Cortex of kidney (tissue), 1 donor: ENCODE data around the gene CCDC178.

ENCODE experiments used
- DNase-seq: peaks from one replicate; lab custom pipeline; 2025; lab: John Stamatoyannopoulos, UW

Gene CCDC178

DNA sequence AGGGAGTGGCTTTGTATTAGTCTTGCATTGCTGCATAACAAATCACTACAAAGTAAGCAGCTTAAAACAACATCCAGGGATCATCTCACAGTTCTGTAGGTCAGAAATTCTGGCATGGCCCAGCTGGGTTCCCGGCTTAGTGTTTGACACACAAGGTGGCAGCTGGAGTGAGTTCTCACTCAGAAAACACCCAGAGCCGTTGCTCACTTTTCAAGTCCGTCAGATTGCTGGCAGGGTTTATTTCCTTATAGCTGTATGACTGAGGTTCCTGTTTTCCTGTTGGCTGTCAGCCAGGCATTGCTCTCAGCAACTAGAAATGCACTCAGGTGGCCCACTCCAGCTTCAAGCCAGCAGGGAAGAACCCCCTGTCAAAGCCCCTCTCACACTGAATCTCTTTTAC is 324.1 kb downstream of the CCDC178 start:
- no peak for DNase-seq

- no peak for DNase-seq
Measured at GRCh38 chr18:33115917-33116316, 324.6 kb downstream of the CCDC178 start.

GRCh38 chr18:33115476-33115875 is 325.0 kb downstream of the CCDC178 start:
- no peak for DNase-seq

DNA sequence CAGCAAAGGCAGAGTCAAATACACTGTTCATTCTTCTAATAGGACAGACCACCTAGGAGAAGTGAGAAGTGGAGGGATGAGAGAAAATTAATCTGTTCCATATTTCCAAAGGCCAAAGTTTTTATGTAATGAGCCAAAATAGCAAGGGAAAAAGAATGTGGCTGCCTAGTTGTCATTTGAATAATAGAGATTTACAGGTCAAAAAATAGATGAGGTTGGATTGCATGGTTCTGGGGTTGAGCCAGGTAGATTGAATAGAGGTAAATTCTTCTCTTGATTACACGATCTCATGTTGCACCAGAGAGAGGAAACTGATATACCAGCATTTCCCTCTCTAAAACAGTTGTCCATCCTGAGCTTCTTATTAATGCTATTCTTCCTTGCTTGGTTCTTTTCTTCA is 325.8 kb downstream of the CCDC178 start:
- no peak for DNase-seq

DNA sequence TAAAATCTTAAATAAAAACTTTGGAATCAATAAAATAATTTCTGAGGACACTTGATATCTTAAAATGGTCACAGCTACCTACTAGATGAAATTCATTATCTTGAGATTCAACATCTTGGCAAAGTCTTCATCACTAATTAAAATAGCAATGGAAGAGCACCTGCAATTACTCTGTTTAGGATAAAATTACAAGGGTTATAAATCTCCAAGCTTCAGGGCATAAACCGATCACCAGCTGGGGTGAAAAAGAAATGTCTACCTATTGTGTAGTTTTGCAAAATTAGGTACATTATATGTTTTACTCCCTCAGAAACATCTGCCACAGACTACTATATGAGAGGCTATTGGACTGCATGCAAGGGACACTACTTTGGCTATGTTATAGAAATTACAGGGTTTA is 327.1 kb downstream of the CCDC178 start:
- no peak for DNase-seq

- DNase-seq: no peak
Measured at GRCh38 chr18:33107511-33107910, 333.0 kb downstream of the CCDC178 start.

- DNase-seq: no peak
Measured at GRCh38 chr18:33101316-33101715, 339.2 kb downstream of the CCDC178 start.

- no peak for DNase-seq
Measured at GRCh38 chr18:33099626-33100025, 340.9 kb downstream of the CCDC178 start.

DNA sequence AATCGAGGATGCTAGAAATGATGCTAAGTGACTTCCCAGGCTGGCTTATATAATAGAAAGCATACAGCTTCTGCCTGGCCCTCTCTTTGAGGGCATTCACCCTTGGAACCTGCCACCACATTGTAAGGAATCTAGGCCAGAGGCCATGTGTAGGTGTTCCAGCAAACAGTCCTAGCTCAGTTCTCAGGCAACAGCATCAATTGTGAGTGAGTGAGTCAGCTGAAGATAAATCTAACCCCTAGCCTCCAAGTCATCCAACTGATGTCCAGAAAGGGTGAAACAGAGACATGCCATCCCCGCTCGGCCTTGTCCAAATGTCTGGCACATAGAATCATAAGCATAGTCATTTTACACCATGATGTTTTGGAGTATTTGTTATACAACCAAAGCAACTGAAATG is 343.4 kb downstream of the CCDC178 start:
- no peak for DNase-seq

DNA sequence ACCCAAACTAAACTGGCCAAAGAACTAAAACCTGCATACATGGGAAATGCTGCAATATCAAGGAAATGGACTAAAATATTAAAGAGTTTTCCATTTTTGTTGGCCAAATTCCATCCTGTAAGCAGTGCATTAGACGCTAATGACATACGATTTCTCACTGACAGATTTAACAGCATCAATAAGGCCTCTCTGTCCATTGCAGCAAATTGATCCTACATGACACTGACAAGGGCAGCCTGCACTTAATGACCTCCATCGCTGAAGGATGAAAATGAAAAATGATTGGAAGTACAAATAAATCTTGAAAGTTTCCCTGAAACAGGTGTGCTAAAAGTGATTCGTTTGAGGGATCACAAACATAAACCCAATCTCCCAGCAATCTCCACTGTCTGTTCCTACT is 350.1 kb downstream of the CCDC178 start:
- DNase-seq: no peak

DNA sequence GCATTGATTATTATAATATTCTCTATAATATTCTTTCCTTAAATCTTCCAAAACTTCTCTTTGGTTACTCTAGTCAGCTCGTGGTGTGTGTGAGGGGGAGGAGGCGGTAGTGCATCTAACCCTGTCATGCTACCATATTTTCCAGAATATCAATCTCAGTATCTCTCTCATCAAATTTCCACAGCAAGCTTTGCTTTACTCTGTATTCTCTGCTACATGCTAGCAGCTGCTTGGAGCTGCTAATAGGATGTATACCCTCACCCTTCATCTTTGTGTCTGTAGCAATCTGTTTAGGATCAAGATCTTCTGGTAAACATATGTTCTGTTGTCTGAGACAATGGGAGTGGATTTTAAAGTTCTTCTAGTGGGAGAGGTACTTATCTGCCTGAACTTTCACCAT is 363.9 kb downstream of the CCDC178 start:
- no peak for DNase-seq

DNA sequence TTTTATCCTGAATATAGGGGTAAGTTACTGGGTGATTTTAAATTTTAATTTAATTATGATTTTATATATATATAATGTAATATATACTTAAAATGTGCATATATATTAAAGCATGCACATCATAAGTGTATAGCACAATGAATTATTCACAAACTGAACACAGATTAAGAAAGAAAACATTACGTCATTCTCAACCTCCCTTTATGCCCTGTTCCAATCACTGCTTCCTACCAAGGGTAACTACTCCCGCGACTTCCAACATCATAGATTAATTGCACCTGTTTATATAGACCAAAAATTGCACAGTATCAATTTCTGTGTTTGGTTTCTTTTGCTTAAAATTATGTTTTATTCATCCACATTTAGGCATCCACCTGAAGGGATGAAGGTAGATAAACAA is 366.4 kb downstream of the CCDC178 start:
- DNase-seq: no peak

DNA sequence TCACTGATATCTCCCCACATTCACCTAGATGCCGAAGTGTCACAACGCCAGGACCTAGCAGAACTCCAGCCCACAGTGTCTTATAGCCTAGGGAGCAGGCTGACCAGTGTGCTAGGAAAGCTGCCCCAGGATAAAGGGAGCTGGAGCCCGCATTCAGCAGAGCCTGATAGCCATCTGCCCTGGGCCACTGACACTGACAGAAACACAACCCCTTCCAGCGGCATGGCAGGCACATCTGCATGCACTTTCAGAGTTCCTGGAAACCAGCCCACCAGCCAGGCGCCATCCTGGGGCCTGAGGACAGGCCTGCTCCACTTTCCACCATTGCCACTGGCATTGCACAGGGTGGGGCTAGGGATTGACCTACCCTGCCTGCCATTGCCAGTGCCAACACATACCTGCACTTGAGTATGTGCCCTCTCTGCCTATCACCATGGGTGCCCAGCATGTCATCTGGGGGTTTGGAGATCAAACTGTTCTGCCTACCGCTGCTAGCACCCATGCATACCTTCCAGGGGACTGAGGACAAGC is 377.6 kb downstream of the CCDC178 start:
- DNase-seq: no peak

DNA sequence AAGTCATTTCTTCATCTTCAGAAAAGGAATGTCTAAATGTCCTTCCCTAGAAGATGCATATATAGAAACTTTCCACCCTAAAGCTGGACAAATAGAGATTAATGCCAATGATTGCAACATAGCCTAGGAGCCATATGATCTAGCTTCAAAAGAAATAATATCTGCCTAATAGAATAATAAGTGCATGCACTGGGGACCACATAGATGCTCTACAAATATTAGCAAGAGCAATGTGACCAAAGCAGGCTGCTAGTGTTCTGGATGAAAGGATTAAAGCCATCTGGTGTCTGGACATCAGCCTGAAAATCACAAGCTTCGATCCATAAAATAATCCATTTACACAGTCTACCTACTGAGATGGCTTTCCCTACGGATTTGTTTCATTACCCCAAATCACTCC is 387.6 kb downstream of the CCDC178 start:
- DNase-seq: no peak

DNA sequence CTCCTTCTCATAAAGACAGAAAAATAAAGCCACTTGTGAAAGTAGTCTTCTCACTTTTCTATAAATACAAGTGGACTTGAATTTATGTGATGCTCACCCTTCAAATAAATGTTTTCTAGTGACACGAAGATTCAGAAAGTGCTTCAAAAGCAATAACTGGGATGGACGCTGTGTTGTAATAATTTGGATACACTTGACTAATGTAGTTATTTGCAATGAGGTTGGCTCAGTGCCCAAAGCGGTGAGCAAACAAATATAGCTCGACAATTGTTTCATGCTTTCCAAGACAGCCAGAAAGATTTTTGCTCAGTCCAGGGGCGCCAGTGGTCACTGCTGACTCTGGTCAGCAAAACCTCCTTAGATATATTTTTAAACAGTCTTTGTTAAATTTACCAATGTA is 389.1 kb downstream of the CCDC178 start:
- DNase-seq: no peak

DNA sequence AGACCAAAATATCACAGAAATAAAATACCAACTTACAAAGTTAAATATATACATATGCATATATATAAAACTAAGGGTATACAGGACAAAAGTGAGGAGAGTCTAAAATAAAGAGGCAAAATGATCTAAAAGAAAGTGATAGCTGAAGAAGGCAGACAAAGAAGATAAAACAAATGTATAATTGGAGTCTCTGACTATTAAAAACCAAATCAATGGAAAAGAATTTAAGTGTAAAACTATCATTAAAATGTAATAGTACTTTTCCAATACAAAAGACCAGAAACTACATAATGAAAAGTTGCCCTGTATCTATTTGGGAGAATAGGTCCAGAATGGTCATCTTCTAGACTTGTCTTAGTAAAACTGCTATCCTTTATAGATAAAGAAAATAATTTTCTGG is 400.3 kb downstream of the CCDC178 start:
- no peak for DNase-seq

GRCh38 chr18:33034945-33035344 is 405.6 kb downstream of the CCDC178 start:
- no peak for DNase-seq

- no peak for DNase-seq
Measured at GRCh38 chr18:33034212-33034611, 406.3 kb downstream of the CCDC178 start.

GRCh38 chr18:33022370-33022769 is 418.2 kb downstream of the CCDC178 start:
- no peak for DNase-seq

- no peak for DNase-seq
Measured at GRCh38 chr18:33020877-33021276, 419.6 kb downstream of the CCDC178 start.

DNA sequence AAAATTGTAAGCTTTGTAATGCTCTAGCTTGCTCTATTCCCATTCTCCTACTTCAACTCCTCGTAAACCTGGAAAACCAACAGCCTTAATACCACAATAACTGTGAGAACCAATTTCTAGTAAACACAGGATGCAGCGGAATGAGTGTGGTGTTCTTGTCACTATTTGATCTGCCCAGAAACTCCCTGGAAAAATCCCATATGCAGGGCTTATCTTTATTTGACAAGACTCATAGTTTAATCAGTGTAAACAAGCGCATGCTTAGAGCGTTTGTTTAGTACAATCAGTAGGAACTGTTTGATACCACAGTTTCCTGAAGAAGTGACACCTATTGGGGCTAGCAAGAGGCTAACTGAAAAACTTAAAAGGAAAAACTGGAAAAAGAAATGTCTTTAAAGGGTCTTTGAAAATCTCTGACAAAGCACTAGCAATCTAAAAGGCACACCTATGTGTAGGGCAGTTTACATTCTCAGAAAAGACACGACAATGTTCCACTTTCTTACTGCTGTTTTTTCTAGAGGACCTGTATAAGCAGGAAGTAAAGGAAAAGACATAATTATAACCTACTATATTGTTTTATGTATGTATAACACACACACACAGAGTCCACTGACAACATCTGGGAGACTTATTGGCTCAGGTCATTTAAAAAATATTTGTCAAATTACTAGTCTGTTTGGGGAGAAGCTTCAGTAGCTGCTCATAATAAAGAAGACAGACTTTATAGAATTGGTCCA is 426.3 kb downstream of the CCDC178 start:
- no peak for DNase-seq

DNA sequence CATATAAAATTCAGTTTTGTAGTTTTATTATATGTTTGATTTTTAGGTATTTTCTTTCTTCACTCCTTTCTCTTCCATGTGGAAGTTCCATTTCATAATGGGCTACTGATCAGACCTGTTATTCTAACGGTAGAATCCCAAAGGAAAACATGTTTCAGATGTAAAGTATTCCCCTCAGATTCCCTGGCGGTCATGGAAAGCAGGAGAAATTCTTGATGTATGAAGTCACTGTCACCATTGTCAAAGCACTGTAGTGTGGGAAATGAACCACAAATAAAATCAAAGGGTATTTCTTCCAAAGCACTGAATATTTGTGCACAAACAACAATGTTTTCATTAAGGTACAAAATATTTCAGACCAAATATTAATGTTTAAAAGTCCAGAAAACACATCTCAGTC is 430.4 kb downstream of the CCDC178 start:
- DNase-seq: no peak

DNA sequence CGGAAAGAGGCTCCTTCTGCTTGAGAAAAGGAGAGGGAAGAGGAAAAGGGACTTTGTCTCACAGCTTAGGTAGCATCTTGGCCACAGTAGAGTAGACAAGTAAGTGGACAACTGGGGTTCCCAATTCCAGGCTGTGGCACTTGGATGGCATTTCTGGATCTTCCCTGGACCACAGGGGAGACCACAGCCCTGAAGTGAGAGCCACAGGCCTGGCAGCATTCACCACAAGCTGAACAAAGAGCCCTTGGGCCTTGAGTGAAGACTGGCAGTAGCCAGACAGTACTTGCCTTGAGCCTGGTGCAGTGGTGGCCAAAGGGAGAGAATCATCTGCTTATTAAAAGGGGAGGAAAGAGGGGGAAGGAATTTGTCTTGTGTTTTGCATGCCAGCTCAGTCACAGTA is 441.6 kb downstream of the CCDC178 start:
- DNase-seq: no peak

DNA sequence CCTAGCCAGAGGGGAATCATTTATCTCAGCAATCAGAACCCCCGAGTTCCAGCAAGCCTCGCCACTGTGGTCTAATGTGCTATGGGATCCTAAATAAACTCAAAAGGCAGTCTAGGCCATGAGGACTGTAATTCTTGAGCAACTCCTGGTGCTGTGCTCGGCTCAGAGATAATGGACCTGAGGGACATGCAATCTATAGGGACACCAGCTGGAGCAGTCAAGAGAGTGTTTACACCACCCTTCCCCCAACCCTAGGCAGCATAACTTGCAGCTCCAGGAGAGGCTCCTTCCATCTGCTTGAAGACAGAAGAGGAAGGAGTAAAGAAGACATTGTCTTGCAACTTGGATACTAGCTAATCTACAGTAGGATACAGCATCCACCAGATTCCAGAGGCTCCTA is 442.2 kb downstream of the CCDC178 start:
- no peak for DNase-seq
